SU-DHL-6 (cell line): ENCODE results near the gene DGUOK.

Source experiments
- H2AFZ ChIP-seq: fragments of 200-600 bp; sonication (generic); 2 replicates; pipeline ENCODE4 v1.6.1; 2014; ENCODE audit warnings: low read depth, mild to moderate bottlenecking, moderate library complexity, mixed read lengths, antibody characterized with exemption, low read length; ENCODE audit not compliant: severe bottlenecking
- H3F3A ChIP-seq: fragments of 200-600 bp; shearing (Covaris generic); 2 replicates; pipeline ENCODE4 v1.6.0; 2016; ENCODE audit warnings: antibody characterized with exemption, mild to moderate bottlenecking; ENCODE audit not compliant: insufficient read depth
- H3K27ac ChIP-seq: fragments of 200-600 bp; sonication (generic); 2 replicates; pipeline ENCODE4 v1.5.1; 2016; ENCODE audit warnings: low read depth, mild to moderate bottlenecking, low read length, moderate library complexity, mixed read lengths
- H3K27me3 ChIP-seq: fragments of 200-600 bp; sonication (generic), shearing (Covaris generic); 2 replicates; pipeline ENCODE4 v1.6.0; 2014; ENCODE audit warnings: mild to moderate bottlenecking, low read length
- H3K36me3 ChIP-seq: fragments of 200-600 bp; sonication (generic); 2 replicates; pipeline ENCODE4 v1.6.1; 2014; ENCODE audit warnings: mild to moderate bottlenecking, low read length, mixed read lengths
- H3K4me2 ChIP-seq: fragments of 300-600, 200-600 bp; shearing (Covaris generic), sonication (generic); 2 replicates; pipeline ENCODE4 v1.6.0; 2014; ENCODE audit warnings: low read length, low read depth, mild to moderate bottlenecking; ENCODE audit not compliant: poor library complexity, severe bottlenecking
- H3K4me3 ChIP-seq: fragments of 200-600 bp; sonication (generic); 2 replicates; pipeline ENCODE4 v1.5.1; 2014; ENCODE audit warnings: antibody characterized with exemption, low read length, mild to moderate bottlenecking, mixed read lengths; ENCODE audit not compliant: insufficient read depth, poor library complexity, severe bottlenecking
- H3K79me2 ChIP-seq: fragments of 200-600 bp; sonication (generic); 2 replicates; pipeline ENCODE4 v1.6.1; 2014; ENCODE audit warnings: mild to moderate bottlenecking, low read length, moderate library complexity; ENCODE audit not compliant: insufficient read depth
- H3K9ac ChIP-seq: fragments of 200-600 bp; sonication (generic); 2 replicates; pipeline ENCODE4 v1.7.0; 2014; ENCODE audit warnings: mild to moderate bottlenecking, low read length
- H3K9me2 ChIP-seq: fragments of 200-600 bp; sonication (generic); replicated peaks from 2 replicates; pipeline ENCODE4 v1.6.1; 2014; ENCODE audit warnings: low read length; ENCODE audit not compliant: insufficient read depth
- H3K9me3 ChIP-seq: fragments of 200-600 bp; sonication (generic); 2 replicates; pipeline ENCODE4 v1.6.1; 2014; ENCODE audit warnings: low read length, mixed read lengths; ENCODE audit not compliant: insufficient read depth
- H4K20me1 ChIP-seq: fragments of 200-600 bp; sonication (generic); 2 replicates; pipeline ENCODE4 v1.6.1; 2014; ENCODE audit warnings: low read depth, mild to moderate bottlenecking, antibody characterized with exemption, low read length, moderate library complexity, mixed read lengths
- CTCF ChIP-seq: fragments of 200-600 bp; sonication (generic); IDR thresholded peaks from one replicate; pipeline ENCODE4 v1.5.1; 2017; ENCODE audit warnings: antibody characterized with exemption, mild to moderate bottlenecking, low read length, moderate library complexity; ENCODE audit not compliant: insufficient read depth, poor library complexity, severe bottlenecking
- EZH2phosphoT487 ChIP-seq: fragments of 200-600 bp; sonication (generic), shearing (Covaris generic); conservative IDR thresholded peaks from 2 replicates; pipeline ENCODE4 v1.6.1; 2018; ENCODE audit warnings: mild to moderate bottlenecking, antibody characterized with exemption, low read length, moderate library complexity, mixed read lengths

DGUOK gene

GRCh38 chr2:73910873-73911547, 15.7 kb upstream of the DGUOK start:
- no peak overlapping the region for H3K4me2 ChIP-seq
- TF ChIP-seq EZH2phosphoT487 (no peak), CTCF (no peak)
- no peaks in the 10 kb centered on the region for H3K36me3 ChIP-seq
- no peaks in the 10 kb centered on the region for H3K27me3 ChIP-seq
- H2AFZ ChIP-seq: no peak overlapping the region
- no peaks in the 10 kb centered on the region for H3K9me3 ChIP-seq
- no peaks in the 10 kb centered on the region for H3F3A ChIP-seq
- H3K9me2 ChIP-seq: no peaks in the 10 kb centered on the region
- H3K9ac ChIP-seq: no peak overlapping the region
- no peak overlapping the region for H3K4me3 ChIP-seq
- no peaks in the 10 kb centered on the region for H3K79me2 ChIP-seq
- H4K20me1 ChIP-seq: no peaks in the 10 kb centered on the region
- H3K27ac ChIP-seq: no peak overlapping the region

DNA sequence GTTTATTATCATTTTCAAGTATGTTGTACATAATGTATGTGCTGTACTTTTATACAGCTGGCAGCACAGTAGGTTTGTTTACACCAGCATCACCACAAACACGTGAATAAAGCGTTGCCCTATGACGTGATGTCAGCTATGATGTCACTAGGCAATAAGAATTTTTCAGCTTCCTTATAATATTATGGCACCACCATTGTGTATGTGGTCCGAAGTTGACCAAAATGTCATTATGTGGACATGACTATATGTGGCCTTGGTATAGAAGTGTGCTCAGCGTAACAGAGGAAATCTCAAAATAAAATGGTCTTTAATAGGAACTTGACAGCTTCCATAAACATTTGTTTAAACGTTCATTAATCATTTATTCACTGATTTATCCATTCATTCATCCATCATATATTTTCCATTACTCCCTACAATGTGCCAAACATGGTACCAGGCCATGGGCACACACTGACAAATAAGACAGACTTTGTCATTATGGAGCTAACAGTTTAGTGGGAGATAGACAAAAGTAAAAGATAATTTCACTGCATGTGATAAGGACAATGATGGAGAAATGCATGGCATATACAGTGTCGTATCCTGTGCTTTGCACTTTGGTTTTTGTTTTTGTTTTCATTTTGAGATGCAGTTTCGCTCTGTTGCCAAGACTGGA, 15.0 kb upstream of the DGUOK start:
- no peak overlapping the region for H3K9ac ChIP-seq
- H3K9me2 ChIP-seq: no peaks in the 10 kb centered on the region
- no peaks in the 10 kb centered on the region for H3K36me3 ChIP-seq
- no peak overlapping the region for H3K4me3 ChIP-seq
- no peak overlapping the region for H3K4me2 ChIP-seq
- no peaks in the 10 kb centered on the region for H3F3A ChIP-seq
- no peaks in the 10 kb centered on the region for H3K27me3 ChIP-seq
- H3K9me3 ChIP-seq: no peaks in the 10 kb centered on the region
- no peak for TF ChIP-seq EZH2phosphoT487
- TF ChIP-seq CTCF: no peak
- no peak overlapping the region for H3K27ac ChIP-seq
- H2AFZ ChIP-seq: no peak overlapping the region
- no peaks in the 10 kb centered on the region for H3K79me2 ChIP-seq
- H4K20me1 ChIP-seq: no peaks in the 10 kb centered on the region

- no peaks in the 10 kb centered on the region for H3K9me3 ChIP-seq
- no peak overlapping the region for H3K27ac ChIP-seq
- H4K20me1 ChIP-seq: no peaks in the 10 kb centered on the region
- no peak overlapping the region for H3K9ac ChIP-seq
- no peaks in the 10 kb centered on the region for H3K27me3 ChIP-seq
- no peak overlapping the region for H3K4me3 ChIP-seq
- no peaks in the 10 kb centered on the region for H3K79me2 ChIP-seq
- no peak overlapping the region for H2AFZ ChIP-seq
- H3K9me2 ChIP-seq: no peaks in the 10 kb centered on the region
- no peaks in the 10 kb centered on the region for H3K36me3 ChIP-seq
- TF ChIP-seq CTCF (no peak), EZH2phosphoT487 (no peak)
- no peaks in the 10 kb centered on the region for H3F3A ChIP-seq
- H3K4me2 ChIP-seq: no peak overlapping the region
Observed at GRCh38 chr2:73913414-73914054, 13.1 kb upstream of the DGUOK start.
